GM10248 (cell line): ENCODE measurements around the gene NATD1.

Source experiments
- CTCF ChIA-PET: fragments of 300-600 bp; sonication (Branson Sonifier 250); formaldehyde crosslinking; extraction: SDS; loops from one replicate; lab custom pipeline; 2021; ENCODE audit warnings: antibody characterized with exemption; lab: Yijun Ruan, JAX
- POLR2A ChIA-PET: fragments of 350-650 bp; sonication (Branson Sonifier 250); formaldehyde crosslinking; extraction: SDS; loops from one replicate; lab custom pipeline; 2020; ENCODE audit warnings: antibody characterized with exemption; lab: Yijun Ruan, JAX
- DNase-seq: peaks from one replicate; pipeline ENCODE4 v3.0.0; 2012; ENCODE audit errors: extremely low spot score
- CTCF ChIP-seq: IDR thresholded peaks from 2 replicates; pipeline ENCODE4 v1.5.1; 2012; ENCODE audit warnings: mild to moderate bottlenecking, low read depth; ENCODE audit errors: extremely low read depth, missing control alignments, control extremely low read depth

The NATD1 gene

GRCh38 chr17:21218101-21218500 lies 35.1 kb downstream of the NATD1 start:
- TF ChIP-seq CTCF: no peak
- no peak for DNase-seq
- POLR2A ChIA-PET: no interaction called here
- CTCF ChIA-PET: interaction anchor here (1.1 to 1.3 kb wide), 2 partner anchors 21 to 41 kb away, joined by 3 to 4 read pairs; no protein-coding TSS in a partner anchor

GRCh38 chr17:21217346-21217745 lies 35.9 kb downstream of the NATD1 start:
- DNase-seq: no peak
- no peak for TF ChIP-seq CTCF
- ChIA-PET CTCF (interaction anchor here (1.1 to 1.3 kb wide), 2 partner anchors 22 to 42 kb away, joined by 3 to 4 read pairs; no protein-coding TSS in a partner anchor), POLR2A (no interaction called here)

DNA sequence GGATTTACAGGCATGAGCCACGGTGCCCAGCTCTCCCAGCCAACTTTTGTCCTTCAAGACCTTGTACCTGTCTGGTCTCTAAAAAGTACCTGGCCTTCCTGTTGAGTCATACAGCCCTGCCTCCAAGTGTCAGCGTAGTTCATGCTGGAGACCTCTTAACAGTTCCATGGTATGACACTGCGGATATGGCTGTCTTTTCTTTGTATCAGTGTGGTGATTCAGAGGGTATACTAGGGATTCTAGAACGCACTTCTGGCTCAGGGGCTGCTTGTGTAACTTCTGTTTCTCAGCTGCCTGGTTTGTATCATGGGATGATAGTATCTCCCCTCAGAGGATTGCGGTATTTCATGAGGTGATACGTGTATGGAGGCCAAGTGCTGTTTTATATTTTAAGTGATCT lies 37.3 kb downstream of the NATD1 start:
- TF ChIP-seq CTCF: no peak
- DNase-seq: no peak
- POLR2A ChIA-PET: no interaction called here
- CTCF ChIA-PET: interaction anchor here (2.5 kb wide), 1 partner anchor 97 kb away, joined by 6 read pairs; no protein-coding TSS in a partner anchor

DNA sequence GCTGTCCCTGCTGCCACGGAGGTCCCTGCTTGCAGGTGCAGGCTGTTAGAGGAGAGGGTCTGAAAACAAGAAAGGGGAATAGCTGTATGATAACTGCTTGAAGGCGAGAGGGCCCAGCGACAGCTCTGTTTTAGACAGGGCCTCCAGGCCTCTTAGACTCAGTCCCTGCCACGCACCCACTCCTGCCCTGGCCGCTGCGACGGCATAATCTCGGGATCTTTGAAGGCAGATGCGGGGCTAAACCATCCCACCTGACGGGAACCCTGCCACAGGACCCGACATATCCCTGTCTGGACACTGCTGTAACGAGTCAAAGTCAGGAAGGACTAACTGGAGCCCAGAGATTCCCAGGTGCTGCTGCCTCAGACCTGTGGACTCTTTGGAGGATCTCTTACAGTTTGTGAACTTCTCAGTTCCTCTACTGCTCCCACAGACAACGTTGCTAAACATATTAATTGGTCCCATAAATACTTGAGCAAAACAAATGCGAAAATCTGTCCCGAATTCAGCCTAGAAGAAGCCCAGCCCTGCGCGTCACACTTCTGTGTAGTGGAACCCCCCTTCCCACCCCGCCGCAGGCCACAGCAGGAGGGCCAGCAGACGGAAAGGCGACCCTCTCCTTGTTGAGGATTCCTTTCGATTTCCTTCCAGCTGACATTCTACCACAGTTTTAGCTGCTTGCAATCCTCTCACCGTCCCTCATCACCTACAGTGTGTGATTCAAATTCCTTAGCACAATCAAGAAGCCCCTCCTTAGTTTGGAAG lies 38.3 kb downstream of the NATD1 start:
- POLR2A ChIA-PET: interaction anchor here (0.5 kb wide), 1 partner anchor 188 kb away, joined by 3 read pairs; no protein-coding TSS in a partner anchor
- peak; percentile 48 for DNase-seq
- TF ChIP-seq CTCF: no peak
- CTCF ChIA-PET: interaction anchor here (1.3 to 2.5 kb wide), 2 partner anchors 19 to 96 kb away, joined by 3 to 6 read pairs; no protein-coding TSS in a partner anchor

DNA sequence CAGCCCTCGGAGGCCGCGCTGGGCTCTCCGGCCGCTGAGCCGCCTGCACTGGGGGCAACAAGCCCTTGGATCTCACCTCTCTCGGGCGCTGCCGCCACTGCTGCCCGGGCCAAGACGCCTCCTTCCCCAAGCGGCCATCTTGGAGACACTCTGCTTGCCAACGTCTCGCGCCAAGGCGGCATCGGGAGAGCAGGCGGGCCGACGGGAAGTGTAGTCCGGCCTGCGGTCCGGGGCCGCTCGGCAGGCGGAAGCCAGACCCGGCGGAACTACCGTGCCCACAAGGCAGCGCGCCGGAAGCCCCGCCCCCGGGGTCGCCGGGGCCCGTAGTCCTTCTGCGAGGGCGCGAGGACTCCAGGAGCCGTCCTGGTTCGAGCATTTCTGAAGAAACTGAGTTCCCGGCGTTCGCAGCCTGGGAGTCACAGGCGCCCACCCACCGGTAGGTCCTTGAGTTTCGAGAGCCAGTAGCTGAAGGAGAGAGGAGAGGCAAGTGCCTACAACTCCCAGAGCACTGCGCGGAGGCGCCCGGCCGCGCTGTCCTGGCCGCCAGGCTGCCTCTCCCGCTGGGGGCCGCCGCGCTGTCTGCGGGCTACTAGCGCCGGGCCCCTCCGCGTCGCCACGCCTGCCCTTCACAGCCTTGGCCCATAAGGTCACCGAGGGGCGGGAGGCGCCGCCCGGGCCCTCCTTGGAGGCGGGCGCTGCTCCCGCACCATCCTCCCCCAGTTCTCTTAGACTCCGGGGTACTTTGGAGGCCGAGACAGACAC lies 39.0 kb downstream of the NATD1 start, which contains the start of gene TMEM11:
TMEM11 (minus strand) TSS at position 147 of the 762 bp plus-strand sequence; CDS start at position 138, 9 bp downstream.
- ChIA-PET POLR2A (interaction anchor here (0.5 kb wide), 1 partner anchor 187 kb away, joined by 3 read pairs; no protein-coding TSS in a partner anchor), CTCF (interaction anchor here (1.3 to 2.5 kb wide), 4 partner anchors 14 to 95 kb away, joined by 3 to 9 read pairs (median 6); no protein-coding TSS in a partner anchor)
- DNase-seq: peak; percentile 98
- no peak for TF ChIP-seq CTCF

DNA sequence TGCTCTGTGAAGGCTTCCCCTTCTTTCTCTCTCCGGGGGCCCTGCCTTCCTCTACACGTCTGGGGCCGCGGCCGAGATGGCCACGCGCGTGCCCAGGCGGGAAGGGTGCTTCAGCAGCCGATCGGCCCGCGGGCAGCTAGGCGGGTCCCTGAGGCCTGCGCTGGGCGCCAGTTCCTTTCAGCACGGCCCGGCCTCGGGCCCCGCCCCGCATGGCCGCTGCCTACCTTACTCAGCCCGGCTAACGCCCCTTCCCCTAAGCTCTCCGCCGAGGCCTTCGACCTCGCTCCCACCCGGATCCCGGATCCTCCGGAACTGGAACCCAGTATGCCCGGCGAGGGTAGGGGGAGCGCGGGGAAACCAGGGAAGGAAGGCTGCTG lies 39.6 kb downstream of the NATD1 start:
- ChIA-PET POLR2A (no interaction called here), CTCF (interaction anchor here (0.9 to 2.5 kb wide), 5 partner anchors 13 to 94 kb away, joined by 3 to 9 read pairs (median 5); no protein-coding TSS in a partner anchor)
- TF ChIP-seq CTCF: no peak
- no peak for DNase-seq
